ENCODE data around the gene STARD8. TPM values are rescaled to one million over a fixed set of nuclear protein-coding genes. Genes with fewer than 3 reads are reported as not detected.
"Not testable (repeated sequence)": the region's sequence is repeated elsewhere in the genome, so short reads cannot be mapped to it uniquely, and the experiment has no call there.

Gene STARD8
- total RNA-seq, 2 experiments from 2014 or later: 0.07 to 0.11 TPM

- intact Hi-C loops (cut with DNase I, micrococcal nuclease): no loop called here
- CTCF ChIA-PET: interaction anchor here (0.9 kb wide), 1 partner anchor 123 kb away, joined by 3 read pairs; no protein-coding TSS in a partner anchor
- POLR2A ChIA-PET: no interaction called here
- H3K4me1 Mint-ChIP-seq: no peaks in the 10 kb centered on the region
- no peak overlapping the region for H3K27ac Mint-ChIP-seq
- H3K9me3 Mint-ChIP-seq (ENCODE audit: low read depth): no peaks in the 10 kb centered on the region
- no peaks in the 10 kb centered on the region for H3K27me3 Mint-ChIP-seq
- ATAC-seq (no peak), DNase-seq (no peak)
- H3K36me3 Mint-ChIP-seq (ENCODE audit: low read depth): no peaks in the 10 kb centered on the region
- H3K4me3 Mint-ChIP-seq: no peak overlapping the region
Observed at GRCh38 chrX:68634649-68635227, 12.7 kb upstream of the STARD8 start.

DNA sequence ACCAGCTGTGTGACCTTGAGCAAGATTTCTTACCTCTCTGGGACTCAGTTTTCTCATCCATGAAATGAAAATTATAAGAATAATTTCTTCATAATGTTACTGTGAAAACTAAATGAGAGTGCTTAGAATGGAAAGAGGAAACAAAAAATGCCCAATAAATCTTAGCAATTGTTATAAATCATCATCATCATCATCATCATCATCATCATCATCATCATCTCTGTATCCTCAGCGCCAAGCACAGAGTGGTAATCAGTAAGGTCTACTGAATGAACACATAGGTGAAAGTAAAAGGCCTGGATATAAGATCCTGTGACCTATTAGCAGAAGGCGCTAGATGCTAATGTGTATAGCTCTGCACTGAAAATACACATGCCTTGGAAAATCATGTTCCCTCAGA, 6.8 kb upstream of the STARD8 start:
- DNase-seq (no peak), ATAC-seq (no peak)
- H3K27me3 Mint-ChIP-seq: no peaks in the 10 kb centered on the region
- intact Hi-C loops (cut with DNase I, micrococcal nuclease): no loop called here
- H3K36me3 Mint-ChIP-seq (ENCODE audit: low read depth): no peaks in the 10 kb centered on the region
- no peak overlapping the region for H3K4me3 Mint-ChIP-seq
- no peaks in the 10 kb centered on the region for H3K9me3 Mint-ChIP-seq (ENCODE audit: low read depth)
- POLR2A ChIA-PET: no interaction called here
- H3K4me1 Mint-ChIP-seq: no peaks in the 10 kb centered on the region
- CTCF ChIA-PET: no interaction called here
- no peak overlapping the region for H3K27ac Mint-ChIP-seq

DNA sequence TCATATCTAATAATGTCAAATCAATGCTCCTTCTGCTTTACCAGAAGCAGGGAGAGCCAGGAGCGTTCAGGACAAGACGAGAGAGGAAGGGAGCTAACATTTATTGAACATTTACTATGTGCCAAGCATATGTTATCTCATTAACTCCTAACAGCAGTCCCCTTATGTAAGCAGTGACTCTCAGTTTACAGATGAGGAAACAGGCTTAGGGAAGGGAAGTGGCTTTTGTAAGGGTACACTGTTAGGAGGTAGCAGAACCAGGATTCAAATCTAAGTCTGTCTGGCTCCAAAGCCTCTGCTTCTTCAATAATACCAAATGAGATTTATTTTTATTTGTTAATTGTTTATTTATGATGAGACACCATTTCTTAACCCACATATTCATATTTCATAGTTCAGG, 2.6 kb upstream of the STARD8 start:
- no peaks in the 10 kb centered on the region for H3K36me3 Mint-ChIP-seq (ENCODE audit: low read depth)
- H3K27ac Mint-ChIP-seq: no peak overlapping the region
- CTCF ChIA-PET: interaction anchor here (1.0 kb wide), 1 partner anchor 182 kb away, joined by 4 read pairs; no protein-coding TSS in a partner anchor
- no peak for ATAC-seq
- no peak for DNase-seq
- H3K27me3 Mint-ChIP-seq: peaks cover 6% of the 10 kb centered on the region
- H3K9me3 Mint-ChIP-seq (ENCODE audit: low read depth): no peaks in the 10 kb centered on the region
- no peak overlapping the region for H3K4me3 Mint-ChIP-seq
- intact Hi-C loops (cut with DNase I, micrococcal nuclease): no loop called here
- H3K4me1 Mint-ChIP-seq: no peaks in the 10 kb centered on the region
- POLR2A ChIA-PET: no interaction called here

GRCh38 chrX:68646421-68646820, 1.0 kb upstream of the STARD8 start:
- H3K27ac Mint-ChIP-seq: no peak overlapping the region
- ATAC-seq (no peak), DNase-seq (no peak)
- intact Hi-C loops (cut with DNase I, micrococcal nuclease): no loop called here
- H3K27me3 Mint-ChIP-seq: peaks cover 6% of the 10 kb centered on the region
- CTCF ChIA-PET: no interaction called here
- H3K4me1 Mint-ChIP-seq: no peaks in the 10 kb centered on the region
- H3K36me3 Mint-ChIP-seq (ENCODE audit: low read depth): no peaks in the 10 kb centered on the region
- no peak overlapping the region for H3K4me3 Mint-ChIP-seq
- POLR2A ChIA-PET: no interaction called here
- H3K9me3 Mint-ChIP-seq (ENCODE audit: low read depth): no peaks in the 10 kb centered on the region

- POLR2A ChIA-PET: no interaction called here
- DNase-seq: no peak
- Mint-ChIP-seq H3K4me3 (no peak overlapping the region), H3K36me3 (ENCODE audit: low read depth) (no peaks in the 10 kb centered on the region), H3K27me3 (peaks cover 6% of the 10 kb centered on the region), H3K27ac (no peak overlapping the region), H3K4me1 (no peaks in the 10 kb centered on the region), H3K9me3 (ENCODE audit: low read depth) (no peaks in the 10 kb centered on the region)
- no peak for ATAC-seq
- CTCF ChIA-PET: no interaction called here
- intact Hi-C loops (cut with DNase I, micrococcal nuclease): no loop called here
Observed at GRCh38 chrX:68648960-68649359, 1.5 kb downstream of the STARD8 start.

DNA sequence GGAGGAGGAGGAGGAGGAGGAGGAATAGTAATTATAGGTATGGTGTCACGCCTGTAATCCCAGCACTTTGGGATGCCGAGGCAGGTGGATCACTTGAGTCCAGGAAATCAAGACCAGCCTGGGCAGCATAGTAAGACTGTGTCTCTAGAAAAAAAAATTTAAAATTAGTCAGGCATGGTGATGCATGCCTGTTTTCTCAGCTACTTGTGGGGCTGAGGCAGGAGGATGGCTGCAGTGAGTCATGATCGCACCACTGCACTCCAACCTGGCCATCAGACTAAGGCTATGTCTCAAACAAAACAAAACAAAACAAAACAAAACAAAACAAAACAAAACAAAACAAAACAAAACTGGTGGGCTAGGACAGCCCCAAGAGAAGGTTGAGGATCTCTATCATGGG, 3.0 kb downstream of the STARD8 start:
- Mint-ChIP-seq H3K27me3 (peaks cover 6% of the 10 kb centered on the region), H3K4me3 (no peak overlapping the region), H3K27ac (no peak overlapping the region), H3K4me1 (no peaks in the 10 kb centered on the region), H3K36me3 (ENCODE audit: low read depth) (no peaks in the 10 kb centered on the region), H3K9me3 (ENCODE audit: low read depth) (no peaks in the 10 kb centered on the region)
- POLR2A ChIA-PET: no interaction called here
- intact Hi-C loops (cut with DNase I, micrococcal nuclease): no loop called here
- no peak for ATAC-seq
- no peak for DNase-seq
- CTCF ChIA-PET: no interaction called here

DNA sequence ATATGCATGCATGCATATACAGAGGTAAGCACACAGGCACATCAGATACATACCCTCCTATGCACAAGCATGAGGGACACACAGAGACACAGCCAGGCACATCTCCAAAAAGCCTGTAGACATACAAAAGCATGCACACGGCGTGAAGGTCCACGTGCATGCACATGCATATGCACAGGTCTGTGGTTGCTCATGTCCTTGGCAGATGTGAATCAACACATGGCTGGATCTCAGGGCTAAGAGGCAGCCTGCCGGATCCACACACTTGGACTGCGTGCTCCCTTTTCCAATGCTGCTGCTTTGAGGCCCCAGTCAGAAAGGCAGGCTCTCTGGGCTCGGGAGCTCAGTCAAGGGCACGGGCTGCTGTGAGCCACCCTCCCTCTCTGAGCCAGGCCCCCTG, 3.6 kb downstream of the STARD8 start:
- intact Hi-C loops (cut with DNase I, micrococcal nuclease): no loop called here
- H3K36me3 Mint-ChIP-seq (ENCODE audit: low read depth): no peaks in the 10 kb centered on the region
- H3K27ac Mint-ChIP-seq: no peak overlapping the region
- ATAC-seq (no peak), DNase-seq (no peak)
- no peak overlapping the region for H3K4me3 Mint-ChIP-seq
- H3K27me3 Mint-ChIP-seq: peaks cover 8% of the 10 kb centered on the region
- CTCF ChIA-PET: no interaction called here
- no peaks in the 10 kb centered on the region for H3K9me3 Mint-ChIP-seq (ENCODE audit: low read depth)
- POLR2A ChIA-PET: no interaction called here
- H3K4me1 Mint-ChIP-seq: no peaks in the 10 kb centered on the region

GRCh38 chrX:68652326-68653170, 5.1 kb downstream of the STARD8 start:
- H3K4me3 Mint-ChIP-seq: no peak overlapping the region
- intact Hi-C loops (cut with DNase I, micrococcal nuclease): no loop called here
- H3K9me3 Mint-ChIP-seq (ENCODE audit: low read depth): no peaks in the 10 kb centered on the region
- POLR2A ChIA-PET: no interaction called here
- H3K4me1 Mint-ChIP-seq: no peaks in the 10 kb centered on the region
- H3K27me3 Mint-ChIP-seq: peaks cover 8% of the 10 kb centered on the region
- CTCF ChIA-PET: no interaction called here
- no peak overlapping the region for H3K27ac Mint-ChIP-seq
- H3K36me3 Mint-ChIP-seq (ENCODE audit: low read depth): no peaks in the 10 kb centered on the region
- ATAC-seq: no peak
- no peak for DNase-seq

DNA sequence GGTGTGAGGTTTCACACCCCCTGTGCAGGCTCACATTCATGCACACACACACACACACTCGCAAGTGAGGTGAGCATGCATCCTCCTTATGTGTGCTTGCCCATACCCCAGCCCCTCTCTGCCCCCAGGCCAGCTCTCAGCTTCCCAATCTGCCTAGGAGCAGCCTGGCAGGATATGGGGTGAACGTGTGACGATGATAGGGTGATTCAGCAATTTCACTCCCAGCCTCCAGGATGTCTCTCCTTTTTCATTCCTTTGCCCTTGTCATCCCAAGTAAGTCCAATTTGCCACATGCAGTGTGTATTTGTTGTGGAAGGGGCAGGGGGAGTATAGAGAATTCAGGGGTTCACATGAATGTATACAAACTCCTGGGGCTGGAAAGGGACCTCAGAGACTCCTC, 7.2 kb downstream of the STARD8 start:
- H3K36me3 Mint-ChIP-seq (ENCODE audit: low read depth): no peaks in the 10 kb centered on the region
- POLR2A ChIA-PET: no interaction called here
- no peaks in the 10 kb centered on the region for H3K4me1 Mint-ChIP-seq
- H3K27me3 Mint-ChIP-seq: peaks cover 1% of the 10 kb centered on the region
- H3K27ac Mint-ChIP-seq: no peak overlapping the region
- H3K4me3 Mint-ChIP-seq: no peak overlapping the region
- ATAC-seq (no peak), DNase-seq (no peak)
- intact Hi-C loops (cut with DNase I, micrococcal nuclease): no loop called here
- CTCF ChIA-PET: no interaction called here
- H3K9me3 Mint-ChIP-seq (ENCODE audit: low read depth): no peaks in the 10 kb centered on the region

- H3K9me3 Mint-ChIP-seq (ENCODE audit: low read depth); H3K4me1 Mint-ChIP-seq; intact Hi-C loops (cut with DNase I, micrococcal nuclease); CTCF ChIA-PET; POLR2A ChIA-PET; H3K27me3 Mint-ChIP-seq; DNase-seq; H3K27ac Mint-ChIP-seq; H3K4me3 Mint-ChIP-seq; ATAC-seq; H3K36me3 Mint-ChIP-seq (ENCODE audit: low read depth): not testable (repeated sequence)
Observed at GRCh38 chrX:68656473-68656872, 9.0 kb downstream of the STARD8 start.

DNA sequence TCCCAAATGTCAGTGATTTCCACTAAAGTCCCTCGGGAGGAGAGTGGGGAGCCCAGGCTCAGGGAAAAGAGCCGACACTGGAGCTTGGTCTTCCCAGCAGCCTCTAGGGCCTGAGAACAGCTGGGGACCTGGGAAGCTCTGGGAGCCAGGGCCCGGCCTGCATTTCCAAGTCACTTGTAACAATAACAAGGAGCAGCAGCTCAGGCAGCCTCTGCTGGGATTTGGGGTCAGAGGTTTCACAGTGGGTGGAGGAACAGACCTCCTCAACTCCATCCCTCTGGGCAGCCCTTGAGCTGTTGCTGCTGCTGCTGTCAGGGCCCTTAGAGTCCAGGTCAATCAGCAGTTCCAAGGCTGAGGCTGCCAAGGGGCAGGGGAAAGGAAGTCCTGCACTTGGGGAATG, 11.1 kb downstream of the STARD8 start:
- ChIA-PET CTCF (no interaction called here), POLR2A (no interaction called here)
- Mint-ChIP-seq H3K27ac (no peak overlapping the region), H3K4me1 (no peaks in the 10 kb centered on the region), H3K9me3 (ENCODE audit: low read depth) (no peaks in the 10 kb centered on the region), H3K27me3 (peaks cover 1% of the 10 kb centered on the region), H3K36me3 (ENCODE audit: low read depth) (no peaks in the 10 kb centered on the region), H3K4me3 (no peak overlapping the region)
- ATAC-seq (no peak), DNase-seq (no peak)
- intact Hi-C loops (cut with DNase I, micrococcal nuclease): no loop called here

DNA sequence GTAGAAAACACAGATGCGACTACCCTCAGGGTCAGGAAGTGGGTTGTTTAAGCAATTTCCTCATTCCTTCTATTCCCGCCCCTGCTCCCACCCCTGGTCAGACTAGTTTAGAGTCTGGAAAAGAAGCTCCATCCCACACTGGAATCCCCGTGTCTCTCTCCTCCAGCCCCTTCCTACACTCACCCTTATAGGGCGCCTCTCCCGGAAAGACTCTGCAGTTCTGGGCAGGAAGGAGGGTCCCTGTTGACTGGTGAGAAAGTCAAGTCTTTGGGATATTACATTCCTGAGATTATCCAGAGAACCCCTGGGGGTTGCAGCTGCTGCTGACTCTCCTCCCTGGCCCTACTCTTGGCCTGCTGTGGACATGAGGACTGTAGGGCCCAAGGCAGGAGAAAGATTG, 11.9 kb downstream of the STARD8 start:
- Mint-ChIP-seq H3K27me3 (peaks cover 2% of the 10 kb centered on the region), H3K4me3 (no peak overlapping the region), H3K9me3 (ENCODE audit: low read depth) (no peaks in the 10 kb centered on the region), H3K4me1 (no peaks in the 10 kb centered on the region), H3K27ac (no peak overlapping the region), H3K36me3 (ENCODE audit: low read depth) (no peaks in the 10 kb centered on the region)
- intact Hi-C loops (cut with DNase I, micrococcal nuclease): no loop called here
- DNase-seq: no peak
- POLR2A ChIA-PET: no interaction called here
- CTCF ChIA-PET: no interaction called here
- ATAC-seq: no peak
